ENCODE measurements around the gene CEP350. TPM values are rescaled to one million over a fixed set of nuclear protein-coding genes. Genes with fewer than 3 reads are reported as not detected.

CEP350 gene
- total RNA-seq, 4 donors from 2014 or later = 74.4 to 89.0 (median 82.0) TPM

DNA sequence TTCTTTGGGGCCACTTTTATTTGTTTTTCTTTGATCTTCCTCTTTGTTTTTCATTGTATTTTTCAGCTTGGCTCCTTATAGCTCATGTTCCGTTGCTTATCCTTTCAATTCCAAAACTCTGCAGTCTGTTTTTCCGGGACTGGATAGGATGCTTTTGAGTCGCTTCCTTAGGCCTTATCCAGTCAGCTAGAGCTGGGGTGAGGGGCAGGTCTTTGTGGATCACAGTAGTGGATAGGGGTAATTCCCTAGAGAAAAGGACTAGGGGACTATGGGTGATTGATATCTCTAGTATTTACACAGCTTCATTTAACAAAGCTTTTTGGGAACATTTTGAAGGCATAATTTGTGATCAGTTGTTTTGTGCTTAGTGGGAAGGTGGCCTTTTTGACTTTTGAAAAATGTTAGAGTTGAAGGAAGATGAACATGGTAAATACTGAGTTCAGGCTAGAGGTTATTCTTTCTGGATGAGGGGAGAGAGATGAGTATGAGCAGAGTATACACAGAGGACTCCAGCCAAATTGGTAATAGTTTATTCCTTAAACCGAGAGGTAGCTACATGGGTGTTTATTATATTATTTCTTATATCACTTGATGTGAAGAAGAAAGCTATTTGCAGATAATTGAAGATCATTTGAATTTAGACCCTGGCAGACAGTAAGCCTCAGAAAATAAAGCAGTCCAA is 22.5 kb downstream of the CEP350 start:
- Histone ChIP-seq H3K4me3 (no peak overlapping the region), H3K36me3 (no peaks in the 10 kb centered on the region), H3K27ac (peak overlapping the region in 3 of 4 donors; percentile 28 to 59 (median 49)), H3K27me3 (no peaks in the 10 kb centered on the region), H3K4me1 (peaks cover 0 to 48% (median 8%) of the 10 kb centered on the region in 3 donors), H3K9me3 (no peaks in the 10 kb centered on the region)
- 48 to 67% methylated on average over 3 to 4 of the region's 4 CpGs for WGBS, 2 donors (ENCODE audit: low coverage in 1 of 2)
- TF ChIP-seq EP300 (IDR thresholded peaks at IDR 0.05) (no peak), POLR2AphosphoS5 (IDR thresholded peaks at IDR 0.05) (no peak), POLR2A (IDR thresholded peaks at IDR 0.05) (no peak)
- TF ChIP-seq, protein P1, sequence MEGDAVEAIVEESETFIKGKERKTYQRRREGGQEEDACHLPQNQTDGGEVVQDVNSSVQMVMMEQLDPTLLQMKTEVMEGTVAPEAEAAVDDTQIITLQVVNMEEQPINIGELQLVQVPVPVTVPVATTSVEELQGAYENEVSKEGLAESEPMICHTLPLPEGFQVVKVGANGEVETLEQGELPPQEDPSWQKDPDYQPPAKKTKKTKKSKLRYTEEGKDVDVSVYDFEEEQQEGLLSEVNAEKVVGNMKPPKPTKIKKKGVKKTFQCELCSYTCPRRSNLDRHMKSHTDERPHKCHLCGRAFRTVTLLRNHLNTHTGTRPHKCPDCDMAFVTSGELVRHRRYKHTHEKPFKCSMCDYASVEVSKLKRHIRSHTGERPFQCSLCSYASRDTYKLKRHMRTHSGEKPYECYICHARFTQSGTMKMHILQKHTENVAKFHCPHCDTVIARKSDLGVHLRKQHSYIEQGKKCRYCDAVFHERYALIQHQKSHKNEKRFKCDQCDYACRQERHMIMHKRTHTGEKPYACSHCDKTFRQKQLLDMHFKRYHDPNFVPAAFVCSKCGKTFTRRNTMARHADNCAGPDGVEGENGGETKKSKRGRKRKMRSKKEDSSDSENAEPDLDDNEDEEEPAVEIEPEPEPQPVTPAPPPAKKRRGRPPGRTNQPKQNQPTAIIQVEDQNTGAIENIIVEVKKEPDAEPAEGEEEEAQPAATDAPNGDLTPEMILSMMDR (IDR thresholded peaks at IDR 0.05) = no peak
- ATAC-seq = no peak

DNA sequence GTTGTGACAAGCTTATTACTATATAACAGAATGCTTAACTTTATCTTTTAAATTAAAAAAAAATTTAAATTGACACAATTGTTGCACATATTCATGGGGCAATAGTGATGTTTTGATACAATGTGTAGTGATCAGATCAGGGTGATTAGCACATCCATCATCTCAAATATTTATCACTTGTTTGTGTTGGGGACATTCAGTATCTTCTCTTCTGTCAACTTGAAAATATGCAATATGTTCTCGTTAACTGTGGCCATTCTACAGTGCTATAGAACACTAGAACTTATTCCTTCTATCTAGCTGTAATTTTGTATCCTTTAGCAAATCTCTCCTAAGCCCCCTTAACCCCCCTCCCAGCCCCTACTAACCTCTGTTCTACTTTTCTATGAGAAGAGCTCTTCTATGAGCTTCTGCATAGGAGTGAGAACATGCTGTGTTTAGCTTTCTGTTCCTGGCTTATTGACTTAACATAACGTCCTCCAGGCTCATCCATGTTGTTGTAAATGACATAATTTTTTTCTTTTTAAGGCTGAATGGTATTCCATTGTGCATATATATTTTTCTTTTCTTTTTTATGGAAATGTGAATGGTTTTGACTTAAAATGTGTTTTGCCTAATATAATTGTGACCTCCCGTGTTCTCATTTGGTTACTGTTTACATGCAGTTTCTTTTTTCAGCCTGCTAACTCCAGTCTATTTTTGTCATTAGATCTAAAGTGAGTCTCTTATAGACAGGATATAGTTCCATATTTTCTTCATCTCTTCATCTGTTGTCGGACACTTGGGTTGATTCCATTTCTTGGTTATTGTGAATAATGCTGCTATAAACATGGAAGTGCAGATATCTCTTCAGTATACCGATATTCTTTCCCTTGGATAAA is 23.8 kb downstream of the CEP350 start:
- Histone ChIP-seq H3K27ac (no peak overlapping the region), H3K9me3 (no peaks in the 10 kb centered on the region), H3K27me3 (no peaks in the 10 kb centered on the region), H3K4me3 (no peak overlapping the region), H3K4me1 (peaks cover 0 to 40% (median 8%) of the 10 kb centered on the region in 3 donors), H3K36me3 (no peaks in the 10 kb centered on the region)
- TF ChIP-seq, protein P1 (IDR thresholded peaks at IDR 0.05) = no peak
- no peak for TF ChIP-seq POLR2A (IDR thresholded peaks at IDR 0.05)
- TF ChIP-seq POLR2AphosphoS5 (IDR thresholded peaks at IDR 0.05) = no peak
- TF ChIP-seq EP300 (IDR thresholded peaks at IDR 0.05) = no peak
- no peak for ATAC-seq
- WGBS, 2 donors (ENCODE audit: low coverage in 1 of 2) = 63 to 64% methylated on average over 5 of the region's 5 CpGs

DNA sequence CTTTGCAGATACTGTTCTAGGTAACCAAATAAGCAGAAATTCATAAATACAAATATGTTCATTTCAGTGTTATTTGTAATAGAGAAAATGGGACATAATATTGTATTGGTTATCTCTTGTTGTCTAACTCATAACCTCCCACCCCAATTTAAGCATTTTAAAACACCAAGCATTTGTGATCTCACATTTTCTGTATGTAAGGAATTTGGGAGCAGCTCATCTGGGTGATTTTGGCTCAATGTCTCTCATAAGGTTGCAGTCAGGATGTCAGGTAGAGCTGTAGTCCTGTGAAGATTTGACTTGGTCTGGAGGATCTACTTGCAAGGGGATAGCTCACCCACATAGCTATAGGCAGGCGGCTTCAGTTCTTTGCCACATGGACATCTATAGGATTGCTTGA is 29.5 kb downstream of the CEP350 start:
- H3K36me3 ChIP-seq = peaks cover 0 to 11% of the 10 kb centered on the region in 2 donors
- H3K27ac ChIP-seq = no peak overlapping the region
- H3K27me3 ChIP-seq = no peaks in the 10 kb centered on the region
- peaks cover 0 to 10% (median 0%) of the 10 kb centered on the region in 3 donors for H3K4me1 ChIP-seq
- H3K4me3 ChIP-seq = no peak overlapping the region
- H3K9me3 ChIP-seq = no peaks in the 10 kb centered on the region
- no peak for ATAC-seq
- no peak for TF ChIP-seq POLR2A (IDR thresholded peaks at IDR 0.05)
- no peak for TF ChIP-seq EP300 (IDR thresholded peaks at IDR 0.05)
- no peak for TF ChIP-seq POLR2AphosphoS5 (IDR thresholded peaks at IDR 0.05)
- TF ChIP-seq, protein P1 (IDR thresholded peaks at IDR 0.05) = no peak
- 100% methylated on average over 1 of the region's 1 CpG; no CpG with 5 or more reads in 1 of the 2 donors for WGBS, 2 donors (ENCODE audit: low coverage in 1 of 2)

DNA sequence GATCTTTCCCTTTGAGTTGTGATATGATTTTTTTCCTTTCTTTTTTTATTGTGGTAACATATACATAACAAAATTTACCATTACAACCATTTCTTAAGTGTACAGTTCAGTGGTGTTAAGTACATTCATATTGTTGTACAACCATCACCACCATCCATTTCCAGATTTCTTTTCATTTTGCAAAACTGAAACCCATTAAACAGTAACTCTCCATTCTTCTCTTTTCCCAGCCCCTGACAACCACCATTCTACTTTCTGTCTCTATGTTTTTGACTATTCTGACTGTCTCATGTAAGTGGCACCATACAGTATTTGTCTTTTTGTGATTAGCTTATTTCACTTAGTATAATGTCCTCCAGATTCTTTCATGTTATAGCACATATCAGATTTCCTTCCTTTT is 30.3 kb downstream of the CEP350 start:
- TF ChIP-seq POLR2AphosphoS5 (IDR thresholded peaks at IDR 0.05) (no peak), EP300 (IDR thresholded peaks at IDR 0.05) (no peak), POLR2A (IDR thresholded peaks at IDR 0.05) (no peak)
- TF ChIP-seq, protein P1 (IDR thresholded peaks at IDR 0.05) = no peak
- Histone ChIP-seq H3K36me3 (peaks cover 0 to 13% of the 10 kb centered on the region in 2 donors), H3K9me3 (no peaks in the 10 kb centered on the region), H3K27ac (no peak overlapping the region), H3K27me3 (no peaks in the 10 kb centered on the region), H3K4me1 (peaks cover 0 to 10% (median 0%) of the 10 kb centered on the region in 3 donors), H3K4me3 (no peak overlapping the region)
- ATAC-seq = no peak
